MM.1S (cell line): ENCODE measurements around the gene GNAT2.

Experiments used
- DNase-seq: peaks from one replicate; pipeline ENCODE4 v3.0.0-alpha.2; 2015
- H2AFZ ChIP-seq: fragments of 300-600 bp; sonication (generic); 2 replicates; pipeline ENCODE4 v1.6.0; 2016; ENCODE audit warnings: antibody characterized with exemption, low read length
- H3F3A ChIP-seq: fragments of 300-600 bp; sonication (generic); 2 replicates; pipeline ENCODE4 v1.6.1; 2016; ENCODE audit warnings: mild to moderate bottlenecking, antibody characterized with exemption, low read length, moderate library complexity, mixed read lengths; ENCODE audit not compliant: insufficient read depth
- H3K27ac ChIP-seq: fragments of 300-600 bp; sonication (generic); 2 replicates; pipeline ENCODE4 v1.5.1; 2016; ENCODE audit warnings: mild to moderate bottlenecking, low read length
- H3K27me3 ChIP-seq: fragments of 300-600 bp; sonication (generic); replicated peaks from 2 replicates; pipeline ENCODE4 v1.6.0; 2016; ENCODE audit warnings: low read length; ENCODE audit not compliant: insufficient read depth
- H3K36me3 ChIP-seq: fragments of 300-600 bp; sonication (generic); replicated peaks from 2 replicates; pipeline ENCODE4 v1.6.1; 2016; ENCODE audit warnings: mild to moderate bottlenecking, low read length, mixed read lengths; ENCODE audit not compliant: insufficient read depth
- H3K4me1 ChIP-seq: fragments of 300-600 bp; sonication (generic); 2 replicates; pipeline ENCODE4 v1.6.1; 2016; ENCODE audit warnings: low read length, mixed read lengths
- H3K4me2 ChIP-seq: fragments of 300-600 bp; sonication (generic); 2 replicates; pipeline ENCODE4 v1.6.0; 2016; ENCODE audit warnings: low read depth, low read length
- H3K4me3 ChIP-seq: fragments of 300-600 bp; sonication (generic); 2 replicates; pipeline ENCODE4 v1.5.1; 2016; ENCODE audit warnings: low read length, mixed read lengths
- H3K79me2 ChIP-seq: fragments of 300-600 bp; sonication (generic); 2 replicates; pipeline ENCODE4 v1.6.1; 2016; ENCODE audit warnings: mixed run types, low read length, mixed read lengths
- H3K9ac ChIP-seq: fragments of 300-600 bp; sonication (generic); 2 replicates; pipeline ENCODE4 v1.6.1; 2016; ENCODE audit warnings: low read length, mixed read lengths
- H3K9me2 ChIP-seq: fragments of 300-600 bp; sonication (generic); replicated peaks from 2 replicates; pipeline ENCODE4 v1.6.1; 2016; ENCODE audit warnings: mild to moderate bottlenecking, low read length, mixed read lengths; ENCODE audit not compliant: insufficient read depth
- H3K9me3 ChIP-seq: fragments of 300-600 bp; sonication (generic); replicated peaks from 2 replicates; pipeline ENCODE4 v1.6.1; 2016; ENCODE audit warnings: mild to moderate bottlenecking, low read length, mixed read lengths; ENCODE audit not compliant: insufficient read depth
- H4K20me1 ChIP-seq: fragments of 300-600 bp; sonication (generic); 2 replicates; pipeline ENCODE4 v1.6.1; 2016; ENCODE audit warnings: mild to moderate bottlenecking, low read length, moderate library complexity, mixed read lengths; ENCODE audit not compliant: insufficient read depth
- CTCF ChIP-seq: fragments of 300-600 bp; sonication (generic); IDR thresholded peaks from 2 replicates; pipeline ENCODE4 v1.5.1; 2016; ENCODE audit warnings: antibody characterized with exemption, low read length, mixed read lengths
- EZH2 ChIP-seq: fragments of 300-600 bp; sonication (generic); optimal IDR thresholded peaks from 2 replicates; pipeline ENCODE3; 2017; ENCODE audit warnings: low read depth, mild to moderate bottlenecking, antibody characterized with exemption, low read length, mixed read lengths
- EZH2phosphoT487 ChIP-seq: fragments of 300-600 bp; sonication (generic); IDR thresholded peaks from 2 replicates; pipeline ENCODE4 v1.6.1; 2018; ENCODE audit warnings: antibody characterized with exemption, low read length

Gene GNAT2

GRCh38 chr1:109628540-109629321 lies 9.3 kb upstream of the GNAT2 start:
- DNase-seq: no peak
- Histone ChIP-seq H3K27me3 (no peaks in the 10 kb centered on the region), H3K27ac (no peak overlapping the region), H3K9me2 (no peaks in the 10 kb centered on the region), H3K4me3 (no peak overlapping the region), H3K36me3 (no peaks in the 10 kb centered on the region), H4K20me1 (no peaks in the 10 kb centered on the region), H3K9me3 (no peaks in the 10 kb centered on the region), H3K4me2 (no peak overlapping the region), H3K9ac (no peak overlapping the region), H3K79me2 (peaks cover 3% of the 10 kb centered on the region; the same call in 1 of the 2 replicates), H3K4me1 (no peaks in the 10 kb centered on the region), H3F3A (no peaks in the 10 kb centered on the region), H2AFZ (no peak overlapping the region)
- no peak for TF ChIP-seq EZH2phosphoT487
- no peak for TF ChIP-seq EZH2
- TF ChIP-seq CTCF: no peak

DNA sequence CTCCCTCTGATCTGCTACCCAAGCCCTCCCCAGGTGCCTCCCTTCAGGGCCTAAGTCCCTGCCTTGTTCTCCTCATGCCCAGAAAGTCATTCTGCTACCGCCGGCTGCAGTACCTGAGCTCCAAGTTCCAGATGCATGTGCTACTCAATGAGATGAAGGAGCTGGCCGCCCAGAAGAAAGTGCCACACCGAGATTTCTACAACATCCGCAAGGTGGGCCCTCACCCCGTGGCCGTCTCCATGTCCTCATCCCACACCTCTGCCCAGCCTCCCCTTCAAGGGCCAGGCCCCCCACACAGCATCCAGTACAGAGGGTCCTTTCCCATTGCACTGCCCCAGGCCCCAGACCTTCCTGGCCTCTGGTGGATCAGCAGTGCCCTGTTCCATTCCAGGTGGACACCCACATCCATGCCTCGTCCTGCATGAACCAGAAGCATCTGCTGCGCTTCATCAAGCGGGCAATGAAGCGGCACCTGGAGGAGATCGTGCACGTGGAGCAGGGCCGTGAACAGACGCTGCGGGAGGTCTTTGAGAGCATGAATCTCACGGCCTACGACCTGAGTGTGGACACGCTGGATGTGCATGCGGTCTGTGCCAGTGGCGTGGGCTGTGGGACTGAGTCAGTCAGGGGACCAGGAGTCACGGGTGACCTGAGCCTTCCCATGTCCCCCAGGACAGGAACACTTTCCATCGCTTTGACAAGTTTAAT lies 8.4 kb upstream of the GNAT2 start:
- TF ChIP-seq CTCF (no peak), EZH2phosphoT487 (no peak), EZH2 (no peak)
- Histone ChIP-seq H3K4me2 (no peak overlapping the region), H3K9ac (no peak overlapping the region), H3K27me3 (no peaks in the 10 kb centered on the region), H3K9me2 (no peaks in the 10 kb centered on the region), H3K9me3 (no peaks in the 10 kb centered on the region), H2AFZ (no peak overlapping the region), H3K27ac (no peak overlapping the region), H3K79me2 (peaks cover 8% of the 10 kb centered on the region), H3K4me1 (no peaks in the 10 kb centered on the region), H3K36me3 (no peaks in the 10 kb centered on the region), H3F3A (no peaks in the 10 kb centered on the region), H3K4me3 (no peak overlapping the region), H4K20me1 (no peaks in the 10 kb centered on the region)
- no peak for DNase-seq

- H3K27me3 ChIP-seq: no peaks in the 10 kb centered on the region
- no peaks in the 10 kb centered on the region for H3K9me2 ChIP-seq
- H2AFZ ChIP-seq: no peak overlapping the region
- no peak overlapping the region for H3K4me3 ChIP-seq
- H3F3A ChIP-seq: no peaks in the 10 kb centered on the region
- peaks cover 18% of the 10 kb centered on the region for H3K79me2 ChIP-seq
- no peaks in the 10 kb centered on the region for H3K9me3 ChIP-seq
- DNase-seq: no peak
- H3K9ac ChIP-seq: no peak overlapping the region
- no peak overlapping the region for H3K27ac ChIP-seq
- no peaks in the 10 kb centered on the region for H3K36me3 ChIP-seq
- no peak for TF ChIP-seq EZH2phosphoT487
- no peak for TF ChIP-seq CTCF
- TF ChIP-seq EZH2: no peak
- H3K4me1 ChIP-seq: no peaks in the 10 kb centered on the region
- no peaks in the 10 kb centered on the region for H4K20me1 ChIP-seq
- no peak overlapping the region for H3K4me2 ChIP-seq
Measured at GRCh38 chr1:109626682-109627408, 7.4 kb upstream of the GNAT2 start.
